Left ventricle myocardium inferior (tissue), 1 donor: ENCODE measurements around the gene ABLIM2. TPM values are rescaled to one million over a fixed set of nuclear protein-coding genes. Genes with fewer than 3 reads are reported as not detected.

Experiments
- DNase-seq: peaks from one replicate; pipeline ENCODE4 v3.0.0-alpha.2; 2020
- H3K27ac ChIP-seq: fragments of 200-600 bp; replicated peaks from 2 replicates; pipeline ENCODE4 v1.8.0; 2021
- H3K27me3 ChIP-seq: fragments of 200-600 bp; 2 replicates; pipeline ENCODE4 v1.8.0; 2021; ENCODE audit warnings: low read depth
- H3K36me3 ChIP-seq: fragments of 200-600 bp; 2 replicates; pipeline ENCODE4 v1.8.0; 2021
- H3K4me1 ChIP-seq: fragments of 200-600 bp; 2 replicates; pipeline ENCODE4 v1.8.0; 2021
- H3K4me3 ChIP-seq: fragments of 200-600 bp; 2 replicates; pipeline ENCODE4 v1.8.0; 2021; ENCODE audit warnings: mild to moderate bottlenecking, moderate library complexity
- H3K9me3 ChIP-seq: fragments of 200-600 bp; replicated peaks from 2 replicates; pipeline ENCODE4 v1.8.0; 2021
- intact Hi-C: fragments of 100-400 bp; cut with micrococcal nuclease; formaldehyde crosslinking; loops from one replicate; pipeline ENCODE4 v1.11.0; 2022
- total RNA-seq: library from RNA; stranded (reverse); fragmentation: NEBNext Ultra II Directional; extraction: Animal tissue kit (Norgen Biotek cat#: 25700); gene quantifications from one replicate; pipeline ENCODE4 v1.2.1, GENCODE V29; 2021
- TF ChIP-seq, protein P1 (sequence below): fragments of 200-600 bp; IDR thresholded peaks from 2 replicates; pipeline ENCODE4 v1.8.0; 2021; ENCODE audit warnings: antibody characterized with exemption, mild to moderate bottlenecking, borderline replicate concordance
- donor health status: DM: no; HTN: yes; CAD: no; lungs with severe emphysema.

ABLIM2 gene
- total RNA-seq, 1 donor from 2014 or later, result 43.5 TPM

GRCh38 chr4:8195841-8196458 is 37.3 kb upstream of the ABLIM2 start:
- Histone ChIP-seq H3K27ac (no peak overlapping the region), H3K4me3 (no peak overlapping the region), H3K27me3 (no peaks in the 10 kb centered on the region), H3K9me3 (no peaks in the 10 kb centered on the region), H3K4me1 (peaks cover 81% of the 10 kb centered on the region), H3K36me3 (no peaks in the 10 kb centered on the region)
- TF ChIP-seq, protein P1, sequence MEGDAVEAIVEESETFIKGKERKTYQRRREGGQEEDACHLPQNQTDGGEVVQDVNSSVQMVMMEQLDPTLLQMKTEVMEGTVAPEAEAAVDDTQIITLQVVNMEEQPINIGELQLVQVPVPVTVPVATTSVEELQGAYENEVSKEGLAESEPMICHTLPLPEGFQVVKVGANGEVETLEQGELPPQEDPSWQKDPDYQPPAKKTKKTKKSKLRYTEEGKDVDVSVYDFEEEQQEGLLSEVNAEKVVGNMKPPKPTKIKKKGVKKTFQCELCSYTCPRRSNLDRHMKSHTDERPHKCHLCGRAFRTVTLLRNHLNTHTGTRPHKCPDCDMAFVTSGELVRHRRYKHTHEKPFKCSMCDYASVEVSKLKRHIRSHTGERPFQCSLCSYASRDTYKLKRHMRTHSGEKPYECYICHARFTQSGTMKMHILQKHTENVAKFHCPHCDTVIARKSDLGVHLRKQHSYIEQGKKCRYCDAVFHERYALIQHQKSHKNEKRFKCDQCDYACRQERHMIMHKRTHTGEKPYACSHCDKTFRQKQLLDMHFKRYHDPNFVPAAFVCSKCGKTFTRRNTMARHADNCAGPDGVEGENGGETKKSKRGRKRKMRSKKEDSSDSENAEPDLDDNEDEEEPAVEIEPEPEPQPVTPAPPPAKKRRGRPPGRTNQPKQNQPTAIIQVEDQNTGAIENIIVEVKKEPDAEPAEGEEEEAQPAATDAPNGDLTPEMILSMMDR, result no peak
- DNase-seq, result no peak
- intact Hi-C loops, result no loop called here

- Histone ChIP-seq H3K36me3 (no peaks in the 10 kb centered on the region), H3K27me3 (no peaks in the 10 kb centered on the region), H3K27ac (no peak overlapping the region), H3K4me1 (peaks cover 81% of the 10 kb centered on the region), H3K9me3 (no peaks in the 10 kb centered on the region), H3K4me3 (no peak overlapping the region)
- TF ChIP-seq, protein P1, result no peak
- intact Hi-C loops, result no loop called here
- DNase-seq, result no peak
These were observed 36.8 kb upstream of the ABLIM2 start for GRCh38 chr4:8195431-8195830.

DNA sequence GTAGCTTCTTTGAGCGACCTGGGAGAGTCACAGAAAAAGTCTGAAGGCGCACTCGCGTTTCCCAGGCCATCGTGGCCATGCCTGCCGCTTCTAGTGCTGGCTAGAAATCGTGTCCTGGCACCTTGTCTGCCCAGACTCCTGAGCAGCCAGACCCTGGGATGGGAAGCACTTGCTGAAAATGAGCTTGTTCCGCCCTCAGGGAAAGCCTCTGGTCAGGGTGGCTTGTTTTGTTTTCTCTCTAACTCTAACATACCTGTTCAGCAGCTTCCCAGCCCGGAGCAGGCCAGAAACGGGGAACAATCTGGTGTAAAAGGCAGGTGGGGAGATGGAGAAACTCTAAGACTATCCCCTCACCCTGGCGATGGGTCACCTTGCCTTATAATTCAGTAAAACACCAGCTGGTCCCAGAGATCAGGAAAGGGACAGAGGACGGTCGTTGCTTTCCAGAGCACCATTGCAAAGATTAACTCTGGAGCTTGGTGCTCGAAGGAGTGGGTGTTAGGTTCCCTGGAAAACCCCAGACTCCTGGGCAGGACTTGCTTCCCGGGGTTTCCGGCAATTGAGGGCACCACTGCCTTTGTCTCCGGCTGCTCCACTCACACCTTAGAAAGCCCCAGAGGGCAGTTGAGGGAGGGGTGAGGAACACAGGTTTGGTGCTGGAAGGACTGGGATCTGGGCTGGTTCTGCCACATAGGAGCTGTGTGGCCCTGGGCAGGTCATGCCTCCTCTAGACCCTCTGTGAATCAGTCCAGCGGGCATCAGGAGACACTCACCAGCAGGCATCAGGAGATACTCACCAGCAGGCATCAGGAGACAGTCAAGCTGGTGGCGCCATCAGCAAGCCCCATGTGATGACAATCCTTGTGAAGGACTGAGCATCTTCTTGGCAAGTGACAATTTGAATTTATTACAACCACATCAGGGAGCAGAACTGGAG is 36.0 kb upstream of the ABLIM2 start:
- Histone ChIP-seq H3K4me3 (no peak overlapping the region), H3K4me1 (peaks cover 81% of the 10 kb centered on the region), H3K27ac (no peak overlapping the region), H3K27me3 (no peaks in the 10 kb centered on the region), H3K9me3 (no peaks in the 10 kb centered on the region), H3K36me3 (no peaks in the 10 kb centered on the region)
- TF ChIP-seq, protein P1, result no peak
- no peak for DNase-seq
- intact Hi-C loops, result no loop called here

- H3K36me3 ChIP-seq, result no peaks in the 10 kb centered on the region
- intact Hi-C loops, result no loop called here
- peak; percentile 50 for DNase-seq
These were observed 34.4 kb upstream of the ABLIM2 start for GRCh38 chr4:8192748-8193738.

More at GRCh38 chr4:8192748-8193738, 34.4 kb upstream of the ABLIM2 start:
- TF ChIP-seq, protein P1, result peak; percentile 55
- Histone ChIP-seq H3K27ac (peak overlapping the region; percentile 91), H3K4me1 (peaks cover 81% of the 10 kb centered on the region), H3K4me3 (no peak overlapping the region), H3K9me3 (no peaks in the 10 kb centered on the region), H3K27me3 (no peaks in the 10 kb centered on the region)
